Suprapubic skin (tissue), 4 donors: ENCODE data around the gene UHMK1. TPM values are rescaled to one million over a fixed set of nuclear protein-coding genes. Genes with fewer than 3 reads are reported as not detected.
"Not testable (repeated sequence)": the region's sequence is repeated elsewhere in the genome, so short reads cannot be mapped to it uniquely, and the experiment has no call there.

Source experiments
- DNase-seq, 2 donors: peaks; one replicate each; pipeline ENCODE4 v3.0.0-alpha.2; 2019; ENCODE audit warnings: low spot score in 2 of 2
- H3K27ac ChIP-seq: fragments of 200-600 bp; sonication (generic); one replicate; pipeline ENCODE4 v1.5.1; 2019
- H3K27me3 ChIP-seq: fragments of 200-600 bp; sonication (generic); one replicate; pipeline ENCODE4 v1.5.1; 2019
- H3K36me3 ChIP-seq: fragments of 200-600 bp; sonication (generic); one replicate; pipeline ENCODE4 v1.5.1; 2019
- H3K4me1 ChIP-seq: fragments of 200-600 bp; sonication (generic); one replicate; pipeline ENCODE4 v1.5.1; 2019
- H3K4me3 ChIP-seq: fragments of 200-600 bp; sonication (generic); one replicate; pipeline ENCODE4 v1.5.1; 2019; ENCODE audit warnings: mild to moderate bottlenecking
- H3K9me3 ChIP-seq: fragments of 200-600 bp; sonication (generic); one replicate; pipeline ENCODE4 v1.5.1; 2019
- EP300 ChIP-seq: sonication (generic); formaldehyde crosslinking; IDR thresholded peaks from one replicate; pipeline ENCODE4 v1.6.1; 2017; ENCODE audit warnings: antibody characterized with exemption
- POLR2A ChIP-seq, 2 donors: fragments of 450-650 bp; IDR thresholded peaks; one replicate each; pipeline ENCODE4 v1.6.1; 2017; ENCODE audit warnings: antibody characterized with exemption in 2 of 2, mild to moderate bottlenecking in 2 of 2, moderate library complexity in 2 of 2
- POLR2AphosphoS5 ChIP-seq, 3 donors: sonication (generic); formaldehyde crosslinking; IDR thresholded peaks; one replicate each; pipeline ENCODE4 v1.6.1; 2017; ENCODE audit warnings: antibody characterized with exemption in 3 of 3
- WGBS: methylation state at CpG from one replicate; pipeline ENCODE4 v1.1.5; 2018; 5-methylcytosine and 5-hydroxymethylcytosine counted together
- total RNA-seq, 4 donors: library from RNA; depleted of rRNA; stranded (reverse); fragments of >200 nt; gene quantifications; one replicate each; pipeline ENCODE4 v1.1.0, GENCODE V29; 2016
- TF ChIP-seq, protein P1 (sequence below), 2 donors: fragments of 200-600 bp in 1 of 2; fragments of 450-650 bp in 1 of 2; sonication (generic) in 1 of 2; IDR thresholded peaks; one replicate each; pipeline ENCODE4 v1.5.1; 2016 to 2019; ENCODE audit warnings: antibody characterized with exemption in 2 of 2, mild to moderate bottlenecking in 1 of 2, moderate library complexity in 1 of 2

Gene UHMK1, protein sequence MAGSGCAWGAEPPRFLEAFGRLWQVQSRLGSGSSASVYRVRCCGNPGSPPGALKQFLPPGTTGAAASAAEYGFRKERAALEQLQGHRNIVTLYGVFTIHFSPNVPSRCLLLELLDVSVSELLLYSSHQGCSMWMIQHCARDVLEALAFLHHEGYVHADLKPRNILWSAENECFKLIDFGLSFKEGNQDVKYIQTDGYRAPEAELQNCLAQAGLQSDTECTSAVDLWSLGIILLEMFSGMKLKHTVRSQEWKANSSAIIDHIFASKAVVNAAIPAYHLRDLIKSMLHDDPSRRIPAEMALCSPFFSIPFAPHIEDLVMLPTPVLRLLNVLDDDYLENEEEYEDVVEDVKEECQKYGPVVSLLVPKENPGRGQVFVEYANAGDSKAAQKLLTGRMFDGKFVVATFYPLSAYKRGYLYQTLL
- total RNA-seq: 10 to 100 TPM; 23.6 to 39.0 (median 31.9) TPM

DNA sequence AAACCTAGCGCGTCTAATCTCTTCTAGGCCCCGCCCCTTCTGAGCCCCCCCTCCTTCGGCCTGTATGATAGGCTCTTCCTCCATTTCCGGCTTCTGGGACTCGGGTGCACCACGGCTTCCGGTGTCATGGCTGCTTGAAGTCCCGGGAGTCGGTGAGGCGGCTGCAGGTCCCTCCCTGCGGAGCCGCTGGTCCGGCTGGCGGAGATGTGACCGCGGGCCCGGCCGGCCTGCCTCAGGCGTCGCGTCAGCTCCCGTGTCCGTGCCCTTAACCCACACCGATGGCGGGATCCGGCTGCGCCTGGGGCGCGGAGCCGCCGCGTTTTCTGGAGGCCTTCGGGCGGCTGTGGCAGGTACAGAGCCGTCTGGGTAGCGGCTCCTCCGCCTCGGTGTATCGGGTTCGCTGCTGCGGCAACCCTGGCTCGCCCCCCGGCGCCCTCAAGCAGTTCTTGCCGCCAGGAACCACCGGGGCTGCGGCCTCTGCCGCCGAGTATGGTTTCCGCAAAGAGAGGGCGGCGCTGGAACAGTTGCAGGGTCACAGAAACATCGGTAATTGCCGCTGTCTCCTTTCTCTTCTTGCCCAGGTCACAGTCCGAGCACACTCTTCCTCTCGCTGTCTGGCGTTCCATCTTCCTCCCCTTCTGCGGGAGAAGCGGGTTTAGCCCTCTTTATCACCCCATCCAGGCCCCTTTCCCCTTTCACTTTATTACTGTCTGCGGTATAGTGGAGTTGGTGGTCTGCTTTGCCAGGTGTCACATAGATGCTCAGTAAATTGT lies at the start of gene UHMK1:
Gene UHMK1, plus strand, starts transcription at position 96 of the 773 bp plus-strand sequence. Its CDS starts 183 bp downstream, at position 279.
- H3K27me3 ChIP-seq: peaks cover 9% of the 10 kb centered on the region
- peaks cover 17% of the 10 kb centered on the region for H3K36me3 ChIP-seq
- H3K9me3 ChIP-seq: no peaks in the 10 kb centered on the region
- H3K27ac ChIP-seq: peak within 1 kb of the TSS; percentile 96
- peaks cover 21% of the 10 kb centered on the region for H3K4me1 ChIP-seq
- H3K4me3 ChIP-seq: peak within 1 kb of the TSS; percentile 99
- 1% methylated on average over 41 of the region's 61 CpGs for WGBS
- TF ChIP-seq POLR2A (IDR thresholded peaks at IDR 0.05) (peak in 1 of 2 donors; percentile 53), EP300 (no peak), POLR2AphosphoS5 (IDR thresholded peaks at IDR 0.05) (peak in 2 of 3 donors; percentile 51 to 65)
- TF ChIP-seq, protein P1, sequence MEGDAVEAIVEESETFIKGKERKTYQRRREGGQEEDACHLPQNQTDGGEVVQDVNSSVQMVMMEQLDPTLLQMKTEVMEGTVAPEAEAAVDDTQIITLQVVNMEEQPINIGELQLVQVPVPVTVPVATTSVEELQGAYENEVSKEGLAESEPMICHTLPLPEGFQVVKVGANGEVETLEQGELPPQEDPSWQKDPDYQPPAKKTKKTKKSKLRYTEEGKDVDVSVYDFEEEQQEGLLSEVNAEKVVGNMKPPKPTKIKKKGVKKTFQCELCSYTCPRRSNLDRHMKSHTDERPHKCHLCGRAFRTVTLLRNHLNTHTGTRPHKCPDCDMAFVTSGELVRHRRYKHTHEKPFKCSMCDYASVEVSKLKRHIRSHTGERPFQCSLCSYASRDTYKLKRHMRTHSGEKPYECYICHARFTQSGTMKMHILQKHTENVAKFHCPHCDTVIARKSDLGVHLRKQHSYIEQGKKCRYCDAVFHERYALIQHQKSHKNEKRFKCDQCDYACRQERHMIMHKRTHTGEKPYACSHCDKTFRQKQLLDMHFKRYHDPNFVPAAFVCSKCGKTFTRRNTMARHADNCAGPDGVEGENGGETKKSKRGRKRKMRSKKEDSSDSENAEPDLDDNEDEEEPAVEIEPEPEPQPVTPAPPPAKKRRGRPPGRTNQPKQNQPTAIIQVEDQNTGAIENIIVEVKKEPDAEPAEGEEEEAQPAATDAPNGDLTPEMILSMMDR (IDR thresholded peaks at IDR 0.05): no peak
- DNase-seq: peak; percentile 96 to 97

DNA sequence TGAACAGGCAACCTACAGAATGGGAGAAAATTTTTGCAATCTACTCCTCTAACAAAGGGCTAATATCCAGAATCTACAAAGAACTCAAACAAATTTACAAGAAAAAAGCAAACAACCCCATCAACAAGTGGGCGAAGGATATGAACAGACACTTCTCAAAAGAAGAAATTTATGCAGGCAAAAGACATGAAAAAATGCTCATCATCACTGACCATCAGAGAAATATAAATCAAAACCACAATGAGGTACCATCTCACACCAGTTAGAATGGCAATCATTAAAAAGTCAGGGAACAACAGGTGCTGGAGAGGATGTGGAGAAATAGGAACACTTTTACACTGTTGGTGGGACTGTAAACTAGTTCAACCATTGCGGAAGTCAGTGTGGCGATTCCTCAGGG lies 43.3 kb upstream of the UHMK1 start:
- not testable (repeated sequence) for H3K4me1 ChIP-seq, H3K4me3 ChIP-seq, H3K9me3 ChIP-seq, H3K36me3 ChIP-seq, H3K27me3 ChIP-seq, DNase-seq, H3K27ac ChIP-seq
- 100% methylated on average over 3 of the region's 3 CpGs for WGBS

DNA sequence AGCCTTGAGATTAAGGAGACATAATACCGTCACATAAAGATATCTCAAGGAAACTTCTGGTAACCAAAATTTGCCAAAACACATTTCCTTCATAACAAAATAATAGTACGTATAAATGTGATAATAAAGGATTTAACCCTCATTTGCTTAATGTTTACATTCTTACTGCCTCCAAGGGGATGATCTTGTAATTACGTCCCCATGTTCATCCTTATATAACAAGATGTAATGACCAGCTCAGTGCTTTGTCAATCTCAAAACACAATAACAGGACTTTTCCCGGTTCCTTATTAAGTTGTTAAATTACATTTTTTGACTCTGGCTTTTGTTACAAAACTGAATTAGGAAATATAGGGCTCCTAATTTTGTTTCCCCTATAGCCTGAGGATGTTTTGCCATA lies 41.3 kb upstream of the UHMK1 start:
- 87% methylated on average over 4 of the region's 4 CpGs for WGBS
- H3K4me1 ChIP-seq: no peaks in the 10 kb centered on the region
- no peak overlapping the region for H3K4me3 ChIP-seq
- TF ChIP-seq POLR2AphosphoS5 (IDR thresholded peaks at IDR 0.05): no peak
- TF ChIP-seq, protein P1 (IDR thresholded peaks at IDR 0.05): no peak
- no peak for TF ChIP-seq POLR2A (IDR thresholded peaks at IDR 0.05)
- no peak for TF ChIP-seq EP300
- no peak for DNase-seq
- H3K27me3 ChIP-seq: no peaks in the 10 kb centered on the region
- no peaks in the 10 kb centered on the region for H3K36me3 ChIP-seq
- H3K9me3 ChIP-seq: no peaks in the 10 kb centered on the region
- H3K27ac ChIP-seq: no peak overlapping the region

DNA sequence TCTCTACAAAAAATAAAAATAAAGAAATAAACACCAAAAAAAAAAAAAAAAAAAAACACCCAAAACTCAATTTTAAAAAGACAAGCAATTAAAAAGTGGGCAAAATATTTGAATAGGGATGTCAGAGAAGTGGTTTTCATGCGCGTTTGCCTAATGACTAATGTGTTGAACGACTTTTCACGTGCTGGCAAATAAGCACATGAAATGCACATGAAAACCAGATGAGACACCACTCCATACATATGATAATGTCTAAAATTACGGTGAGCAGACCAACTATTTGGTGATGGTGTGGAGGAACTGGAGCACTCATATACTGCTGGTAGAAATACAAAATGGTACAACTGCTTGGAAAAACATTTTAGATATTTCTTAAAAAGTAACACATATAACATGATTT lies 39.4 kb upstream of the UHMK1 start:
- no peak for DNase-seq
- WGBS: 58% methylated on average over 5 of the region's 5 CpGs
- H3K27ac ChIP-seq: no peak overlapping the region
- no peak overlapping the region for H3K4me3 ChIP-seq
- H3K9me3 ChIP-seq: no peaks in the 10 kb centered on the region
- no peak for TF ChIP-seq POLR2AphosphoS5 (IDR thresholded peaks at IDR 0.05)
- no peak for TF ChIP-seq EP300
- TF ChIP-seq POLR2A (IDR thresholded peaks at IDR 0.05): no peak
- TF ChIP-seq, protein P1 (IDR thresholded peaks at IDR 0.05): no peak
- H3K4me1 ChIP-seq: no peaks in the 10 kb centered on the region
- H3K27me3 ChIP-seq: no peaks in the 10 kb centered on the region
- no peaks in the 10 kb centered on the region for H3K36me3 ChIP-seq

DNA sequence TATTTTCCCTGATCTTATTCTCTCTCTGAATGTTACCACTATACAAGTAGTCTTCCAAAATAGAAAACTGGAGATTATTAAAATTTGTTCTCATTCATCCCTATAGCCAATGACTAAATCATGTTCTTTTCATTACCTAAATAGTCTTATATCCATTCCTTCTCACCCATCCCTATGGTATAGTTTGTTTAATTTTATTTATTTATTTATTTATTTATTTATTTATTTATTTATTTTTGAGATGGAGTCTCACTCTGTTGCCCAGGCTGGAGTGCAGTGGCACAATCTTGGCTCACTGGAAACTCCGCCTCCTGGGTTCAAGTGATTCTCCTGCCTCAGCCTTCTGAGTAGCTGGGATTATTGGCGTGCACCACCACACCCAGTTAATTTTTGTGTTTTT lies 35.2 kb upstream of the UHMK1 start:
- not testable (repeated sequence) for H3K27ac ChIP-seq, H3K4me1 ChIP-seq, H3K27me3 ChIP-seq, H3K4me3 ChIP-seq, H3K9me3 ChIP-seq, DNase-seq, H3K36me3 ChIP-seq
- WGBS: 95% methylated on average over 2 of the region's 2 CpGs

DNA sequence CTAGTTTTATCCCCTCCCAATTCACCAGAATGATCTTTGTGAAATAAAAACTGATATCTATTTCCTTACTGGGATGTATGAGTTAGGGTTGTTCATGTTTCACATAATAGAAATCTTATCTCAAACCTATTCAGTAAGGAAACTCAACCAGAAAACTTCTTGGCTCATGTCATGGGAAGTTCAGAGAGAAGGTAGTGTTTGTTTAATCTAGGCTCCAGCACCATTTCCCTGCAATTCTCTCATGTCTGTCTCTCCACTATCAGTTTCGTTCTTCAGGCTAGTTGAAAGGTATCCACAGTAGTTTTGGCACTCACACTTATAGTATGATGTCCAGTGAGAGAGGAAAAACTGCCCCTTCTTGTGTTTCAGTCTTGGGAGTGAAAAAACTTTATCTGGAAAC lies 34.6 kb upstream of the UHMK1 start:
- Histone ChIP-seq H3K36me3 (no peaks in the 10 kb centered on the region), H3K27ac (no peak overlapping the region), H3K4me3 (no peak overlapping the region), H3K9me3 (no peaks in the 10 kb centered on the region), H3K27me3 (no peaks in the 10 kb centered on the region), H3K4me1 (no peaks in the 10 kb centered on the region)
- TF ChIP-seq EP300 (no peak), POLR2AphosphoS5 (IDR thresholded peaks at IDR 0.05) (no peak), POLR2A (IDR thresholded peaks at IDR 0.05) (no peak)
- TF ChIP-seq, protein P1 (IDR thresholded peaks at IDR 0.05): no peak
- WGBS: 60% methylated on average over 1 of the region's 1 CpG
- no peak for DNase-seq
